GM08714 (cell line): ENCODE results near the gene TYW5.

ENCODE experiments used
- H3K4me3 ChIP-seq: fragments of 200-500 bp; sonication (Bioruptor generic); 2 replicates; pipeline ENCODE4 v1.5.1; 2014; ENCODE audit warnings: mild to moderate bottlenecking, low read length, inconsistent platforms
- ZNF274 ChIP-seq: IDR thresholded peaks from 2 replicates; pipeline ENCODE4 v1.6.1; 2012; ENCODE audit warnings: mild to moderate bottlenecking, low read depth, low read length

TYW5 gene

DNA sequence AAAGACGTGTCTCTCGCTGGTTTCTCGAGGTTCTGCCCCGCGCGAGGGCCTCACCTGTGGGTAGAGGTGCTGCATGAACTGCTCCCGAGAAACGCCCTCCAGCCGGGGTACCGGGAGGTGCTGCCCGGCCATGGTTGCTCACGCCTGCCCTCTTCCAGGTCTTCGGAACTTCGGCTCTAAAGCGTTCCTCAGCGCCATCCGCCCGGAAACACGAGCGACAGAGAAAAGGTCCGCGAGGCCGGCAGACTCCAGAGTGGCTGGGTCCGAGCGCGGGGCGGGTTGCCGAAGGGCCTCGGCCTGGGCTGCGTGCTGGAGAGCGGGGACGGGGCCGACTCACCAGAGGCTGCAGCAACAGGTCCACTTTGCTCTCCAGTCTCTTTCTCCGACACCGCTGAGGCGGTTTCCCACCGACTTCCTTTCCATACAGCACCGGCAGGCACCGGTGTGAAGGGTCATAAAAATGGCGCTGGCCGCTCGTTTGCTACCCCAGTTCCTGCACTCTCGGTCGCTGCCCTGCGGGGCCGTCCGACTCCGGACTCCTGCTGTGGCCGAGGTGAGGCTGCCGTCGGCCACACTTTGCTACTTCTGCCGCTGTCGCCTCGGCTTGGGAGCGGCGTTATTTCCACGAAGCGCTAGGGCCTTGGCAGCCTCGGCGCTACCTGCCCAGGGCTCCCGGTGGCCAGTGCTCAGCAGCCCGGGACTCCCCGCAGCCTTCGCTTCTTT lies at the start of gene TYW5, which contains the start of gene MAIP1:
TSS of gene TYW5 (minus strand) at position 153 of the 723 bp plus-strand sequence. CDS start at position 132, 21 bp downstream.
TSS of gene MAIP1 (plus strand) at position 244 of the 723 bp plus-strand sequence. CDS start at position 461, 217 bp downstream.
- peak within 1 kb of the TSS; percentile 93 for H3K4me3 ChIP-seq
- no peak for TF ChIP-seq ZNF274

DNA sequence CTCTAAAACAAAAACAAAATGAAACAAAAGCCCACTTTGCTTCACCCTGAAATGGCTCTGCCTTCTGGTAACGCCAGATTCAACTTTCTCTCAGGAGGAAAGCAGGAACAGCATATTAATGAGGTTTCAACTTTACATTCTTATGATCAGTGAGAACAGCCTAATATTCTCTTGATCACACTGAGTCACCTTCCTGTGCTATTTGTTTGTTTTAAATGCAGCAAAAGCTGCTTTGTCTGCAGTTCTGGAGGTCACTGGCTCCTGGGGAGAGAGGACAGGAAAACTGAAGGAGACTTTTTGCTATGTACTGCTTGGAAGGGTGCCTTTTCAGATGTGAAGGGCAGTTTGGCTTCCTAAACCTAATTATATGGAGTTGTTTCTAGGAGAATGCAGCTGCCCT lies 48.2 kb upstream of the TYW5 start:
- TF ChIP-seq ZNF274, result no peak
- no peak overlapping the region for H3K4me3 ChIP-seq

DNA sequence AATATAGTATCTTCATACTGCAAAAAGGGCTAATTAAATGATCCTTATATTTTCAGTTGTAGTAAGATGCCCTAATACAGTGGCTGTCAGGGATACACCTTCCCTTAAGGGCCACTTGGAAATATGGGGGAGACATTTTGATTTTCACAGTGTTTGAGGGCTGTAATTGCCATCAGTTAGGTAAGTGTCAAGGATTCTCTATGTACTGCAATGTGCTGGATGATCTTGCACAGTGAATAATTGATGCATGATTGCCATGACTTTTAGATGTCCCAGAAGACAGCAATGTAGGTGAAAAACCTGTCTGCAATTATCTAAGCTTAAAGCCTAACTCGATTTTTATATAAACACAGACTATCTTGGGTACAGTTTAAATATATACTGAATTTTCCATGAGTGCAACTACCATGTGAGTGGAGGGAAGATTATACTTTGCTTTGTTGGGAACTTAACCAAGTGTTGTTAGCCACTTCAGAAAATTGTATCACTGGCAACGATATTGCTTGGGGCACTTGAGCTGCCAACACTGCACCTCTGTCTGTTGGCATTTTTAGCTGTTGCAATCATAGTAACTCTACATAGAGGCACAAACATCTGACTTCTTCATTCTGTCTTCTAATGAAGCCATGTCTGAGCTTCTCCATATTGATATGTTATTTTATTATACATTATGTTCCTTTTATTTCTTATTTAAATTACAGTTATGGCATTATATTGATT lies 45.3 kb upstream of the TYW5 start:
- TF ChIP-seq ZNF274, result no peak
- H3K4me3 ChIP-seq, result no peak overlapping the region

GRCh38 chr2:199999166-199999565 lies 43.9 kb upstream of the TYW5 start:
- no peak for TF ChIP-seq ZNF274
- no peak overlapping the region for H3K4me3 ChIP-seq

- H3K4me3 ChIP-seq, result no peak overlapping the region
- TF ChIP-seq ZNF274, result no peak
These were observed 42.0 kb upstream of the TYW5 start for GRCh38 chr2:199997296-199997695.

DNA sequence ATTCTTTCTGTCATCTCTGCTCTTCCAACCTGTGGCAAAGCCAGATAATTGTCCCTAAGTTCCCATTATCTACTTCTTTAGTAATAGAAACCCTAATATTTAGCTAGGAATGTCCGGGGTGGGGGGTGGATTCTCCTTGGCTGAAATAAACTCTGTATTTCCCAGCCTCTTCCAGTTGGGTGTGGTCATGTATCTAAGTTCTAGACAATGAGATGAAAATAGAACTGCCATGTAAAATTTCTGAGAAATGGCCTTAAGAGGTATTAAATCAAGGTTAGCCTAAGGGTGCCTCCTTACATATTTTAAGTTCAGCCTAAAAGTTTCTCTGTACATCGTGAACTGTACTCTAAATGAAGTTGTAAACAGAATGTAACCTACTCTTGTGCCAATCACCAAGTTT lies 39.6 kb upstream of the TYW5 start:
- no peak for TF ChIP-seq ZNF274
- H3K4me3 ChIP-seq, result no peak overlapping the region

GRCh38 chr2:199994371-199994770 lies 39.1 kb upstream of the TYW5 start:
- H3K4me3 ChIP-seq, result no peak overlapping the region
- no peak for TF ChIP-seq ZNF274

DNA sequence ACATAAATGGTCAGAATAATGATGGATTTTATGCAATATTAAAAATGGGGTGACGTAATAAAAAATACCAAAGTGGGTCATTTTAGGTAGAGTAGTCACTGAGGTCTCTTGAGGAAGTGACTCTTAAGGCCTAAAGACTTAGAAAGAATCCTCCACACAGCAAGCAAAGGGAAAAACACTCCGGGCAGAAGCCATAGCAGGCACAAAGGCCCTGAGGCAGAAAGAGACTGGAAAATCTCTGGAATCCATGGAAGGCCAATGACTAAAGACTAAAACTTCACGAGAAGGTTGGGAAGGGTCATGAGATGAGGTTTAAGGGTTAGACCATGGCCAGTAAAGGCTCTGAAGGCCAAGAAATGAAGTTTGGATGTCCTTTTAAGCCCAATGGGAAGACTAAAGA lies 37.0 kb upstream of the TYW5 start:
- TF ChIP-seq ZNF274, result no peak

DNA sequence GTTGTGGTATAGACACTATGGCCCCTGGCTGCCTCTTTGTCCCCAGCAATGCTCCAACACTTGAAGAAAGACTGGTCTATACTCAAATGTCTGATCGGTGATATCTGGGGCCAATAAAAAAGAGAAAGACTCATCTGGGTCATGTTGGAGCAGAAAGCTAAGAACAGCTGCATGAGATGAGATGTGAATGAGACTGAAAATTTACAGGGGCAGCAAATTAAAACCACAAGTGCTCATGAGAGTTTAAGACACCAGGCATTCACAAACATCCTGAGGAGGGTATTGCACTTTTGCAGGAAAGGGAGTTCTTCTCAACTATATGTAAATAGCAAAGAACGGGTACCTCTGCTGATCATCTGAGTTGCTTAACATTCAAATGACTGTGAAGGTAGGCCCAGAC lies 36.4 kb upstream of the TYW5 start:
- TF ChIP-seq ZNF274, result no peak
- H3K4me3 ChIP-seq, result no peak overlapping the region

More for the DNA sequence above, 37.0 kb upstream of the TYW5 start:
- H3K4me3 ChIP-seq, result no peak overlapping the region

DNA sequence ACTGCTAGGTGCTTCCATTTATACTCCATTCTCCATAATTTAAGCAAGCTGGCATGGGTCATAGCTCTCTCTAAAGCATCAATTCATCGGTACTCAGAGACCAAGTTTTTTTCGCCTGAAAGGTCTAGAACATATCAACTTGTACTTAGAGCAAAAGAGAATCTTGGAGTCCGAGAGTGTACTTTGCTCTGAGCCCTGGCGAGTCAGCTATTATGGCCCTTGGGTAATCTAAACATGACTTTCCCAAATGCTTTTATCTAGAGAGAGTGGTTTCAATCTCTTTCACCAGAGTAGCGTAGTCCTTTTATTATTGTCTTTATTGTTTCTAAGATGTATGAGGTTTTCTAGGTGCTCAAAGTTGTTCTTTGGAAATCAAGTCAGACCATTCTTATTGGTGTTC lies 34.5 kb upstream of the TYW5 start:
- TF ChIP-seq ZNF274, result no peak
- H3K4me3 ChIP-seq, result no peak overlapping the region

- no peak for TF ChIP-seq ZNF274
- no peak overlapping the region for H3K4me3 ChIP-seq
These were observed 32.9 kb upstream of the TYW5 start for GRCh38 chr2:199988151-199988550.

DNA sequence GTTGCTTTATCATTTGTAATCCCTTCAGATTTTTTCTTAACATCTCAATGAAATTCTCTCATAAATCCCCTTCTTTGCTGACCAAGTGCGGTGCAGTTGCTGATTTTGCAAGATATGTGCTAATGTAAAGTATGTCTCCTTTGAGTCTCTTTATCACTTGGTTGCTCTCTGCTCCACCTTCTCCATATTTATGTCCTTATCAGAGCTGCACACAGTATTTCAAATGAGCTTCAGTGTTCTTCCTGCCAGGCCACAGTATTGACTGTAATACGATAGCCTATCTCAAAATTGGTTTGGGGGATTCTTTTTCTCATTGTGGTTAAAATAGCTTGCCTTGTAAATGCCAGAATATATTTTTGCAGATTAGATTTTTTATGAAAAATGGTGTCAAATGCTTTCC lies 32.3 kb upstream of the TYW5 start:
- no peak for TF ChIP-seq ZNF274
- H3K4me3 ChIP-seq, result no peak overlapping the region

DNA sequence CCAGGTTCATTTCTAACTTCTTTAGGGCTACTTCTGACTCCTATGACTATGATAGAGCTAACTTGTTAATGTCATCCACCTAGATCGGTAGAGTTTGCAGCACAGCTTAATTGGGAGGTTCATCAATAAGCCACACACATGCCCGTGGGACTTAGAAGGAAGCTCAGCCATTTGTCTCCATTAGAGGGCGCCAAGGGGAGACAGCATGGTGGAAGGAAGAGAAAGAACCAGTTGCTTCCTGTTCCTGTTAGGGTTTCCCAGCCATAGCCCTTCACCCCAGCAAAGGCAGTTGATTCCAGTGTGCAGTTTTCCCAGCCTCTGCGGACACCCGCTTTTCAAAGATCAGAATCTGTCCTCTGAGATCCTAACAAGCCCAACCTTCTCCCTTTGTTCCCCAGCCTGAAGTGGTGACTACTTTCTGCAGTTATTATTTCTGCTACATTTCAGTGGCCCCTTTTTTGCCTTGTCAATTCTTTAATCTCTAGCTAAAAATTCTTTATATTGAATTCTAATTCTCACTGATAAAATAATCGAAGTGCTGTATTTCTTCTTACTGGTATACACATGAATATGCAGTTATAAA lies 30.4 kb upstream of the TYW5 start:
- H3K4me3 ChIP-seq, result no peak overlapping the region
- TF ChIP-seq ZNF274, result no peak

GRCh38 chr2:199984755-199985154 lies 29.5 kb upstream of the TYW5 start:
- no peak overlapping the region for H3K4me3 ChIP-seq
- TF ChIP-seq ZNF274, result no peak

DNA sequence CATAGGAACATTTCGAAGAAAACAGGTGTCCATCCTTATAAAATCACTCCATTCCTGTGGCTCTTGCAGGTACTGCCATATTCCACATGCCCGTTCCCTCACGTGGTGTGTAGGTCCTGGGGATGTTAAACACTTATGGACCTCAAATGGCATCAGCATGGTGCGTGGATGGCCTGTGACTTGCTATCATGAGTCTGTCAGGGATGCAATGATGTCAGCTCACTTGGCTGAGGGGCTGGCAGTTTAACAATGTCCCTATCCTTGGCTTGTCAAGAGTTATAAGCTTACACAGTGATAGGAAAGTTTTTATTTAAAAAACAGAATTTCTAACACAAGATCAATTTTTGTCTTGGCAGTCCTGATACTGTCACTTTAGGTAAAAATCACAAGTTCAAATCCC lies 28.9 kb upstream of the TYW5 start:
- no peak overlapping the region for H3K4me3 ChIP-seq
- no peak for TF ChIP-seq ZNF274

DNA sequence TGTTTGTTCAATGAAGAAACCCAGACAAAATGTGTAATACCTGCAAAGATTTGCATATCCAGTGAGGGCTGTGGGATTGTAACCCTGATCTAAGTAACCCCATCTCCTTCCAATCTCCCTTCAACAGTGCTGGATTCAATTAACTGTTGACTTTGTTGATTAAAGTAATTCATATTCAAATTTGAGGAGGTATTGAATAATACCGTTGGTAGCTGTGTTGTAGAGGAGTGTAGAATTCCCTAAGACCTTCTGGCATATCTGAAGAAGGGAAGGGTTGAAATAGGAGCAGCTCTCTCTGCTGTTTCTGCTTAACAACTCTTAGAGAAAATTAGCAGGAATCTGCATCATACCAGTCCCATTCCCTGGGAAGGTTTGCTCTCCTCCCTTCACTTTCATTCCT lies 28.2 kb upstream of the TYW5 start:
- TF ChIP-seq ZNF274, result no peak

More for the DNA sequence above, 28.2 kb upstream of the TYW5 start:
- no peak overlapping the region for H3K4me3 ChIP-seq
